ENCODE measurements around the gene NUDCD3.

- TF ChIP-seq SAP30 (IDR thresholded peaks at IDR 0.05; ENCODE audit: insufficient read depth, insufficient replicate concordance, low read length) (no peak), RXRA (IDR thresholded peaks at IDR 0.05; ENCODE audit: insufficient read depth, low read depth, low read length) (no peak), TCF12 (IDR thresholded peaks at IDR 0.05; ENCODE audit: low read depth, low read length) (no peak), YY1 (IDR thresholded peaks at IDR 0.05; ENCODE audit: low read depth, low read length) (no peak), SP1 (IDR thresholded peaks at IDR 0.05; ENCODE audit: low read depth, low read length) (no peak), RNF2 (IDR thresholded peaks at IDR 0.05; ENCODE audit: borderline replicate concordance, low read depth, low read length, missing control alignments, poor library complexity, severe bottlenecking) (no peak), SIN3A (conservative IDR thresholded peaks at IDR 0.05 in 1 of 2, IDR thresholded peaks at IDR 0.05 in 1 of 2; ENCODE audit: low read depth in 1 of 2, low read length in 2 of 2) (no peak), PHF8 (conservative IDR thresholded peaks at IDR 0.05; ENCODE audit: low read depth, low read length) (no peak), GTF2F1 (IDR thresholded peaks at IDR 0.05; ENCODE audit: borderline replicate concordance, low read depth, low read length) (no peak), BCL11A (IDR thresholded peaks at IDR 0.05; ENCODE audit: low read depth in 2 of 2, low read length in 2 of 2) (no peak)
- TF ChIP-seq, protein P1, sequence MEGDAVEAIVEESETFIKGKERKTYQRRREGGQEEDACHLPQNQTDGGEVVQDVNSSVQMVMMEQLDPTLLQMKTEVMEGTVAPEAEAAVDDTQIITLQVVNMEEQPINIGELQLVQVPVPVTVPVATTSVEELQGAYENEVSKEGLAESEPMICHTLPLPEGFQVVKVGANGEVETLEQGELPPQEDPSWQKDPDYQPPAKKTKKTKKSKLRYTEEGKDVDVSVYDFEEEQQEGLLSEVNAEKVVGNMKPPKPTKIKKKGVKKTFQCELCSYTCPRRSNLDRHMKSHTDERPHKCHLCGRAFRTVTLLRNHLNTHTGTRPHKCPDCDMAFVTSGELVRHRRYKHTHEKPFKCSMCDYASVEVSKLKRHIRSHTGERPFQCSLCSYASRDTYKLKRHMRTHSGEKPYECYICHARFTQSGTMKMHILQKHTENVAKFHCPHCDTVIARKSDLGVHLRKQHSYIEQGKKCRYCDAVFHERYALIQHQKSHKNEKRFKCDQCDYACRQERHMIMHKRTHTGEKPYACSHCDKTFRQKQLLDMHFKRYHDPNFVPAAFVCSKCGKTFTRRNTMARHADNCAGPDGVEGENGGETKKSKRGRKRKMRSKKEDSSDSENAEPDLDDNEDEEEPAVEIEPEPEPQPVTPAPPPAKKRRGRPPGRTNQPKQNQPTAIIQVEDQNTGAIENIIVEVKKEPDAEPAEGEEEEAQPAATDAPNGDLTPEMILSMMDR (IDR thresholded peaks at IDR 0.05; ENCODE audit: control extremely low read depth in 1 of 3, insufficient read depth in 1 of 3, low read depth in 1 of 3, low read length in 3 of 3), result no peak
- TF ChIP-seq, protein P2, sequence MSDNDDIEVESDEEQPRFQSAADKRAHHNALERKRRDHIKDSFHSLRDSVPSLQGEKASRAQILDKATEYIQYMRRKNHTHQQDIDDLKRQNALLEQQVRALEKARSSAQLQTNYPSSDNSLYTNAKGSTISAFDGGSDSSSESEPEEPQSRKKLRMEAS (IDR thresholded peaks at IDR 0.05), result no peak
Observed at GRCh38 chr7:44401692-44402091, 88.8 kb downstream of the NUDCD3 start.

Data from H1 (cell line).